Nephron (organoid): ENCODE measurements around the gene PPP1R12B.

ENCODE experiments used
- H3K27ac Mint-ChIP-seq, 3 experiments: 2 replicates each; pipeline ENCODE4 v1.8.0; 2020; ENCODE audit warnings: mixed read lengths in 3 of 3, mild to moderate bottlenecking in 2 of 3, moderate library complexity in 1 of 3
- H3K27me3 Mint-ChIP-seq: 2 replicates; pipeline ENCODE4 v1.8.0; 2021; ENCODE audit warnings: low read depth, mild to moderate bottlenecking, moderate library complexity, mixed read lengths
- H3K36me3 Mint-ChIP-seq: 2 replicates; pipeline ENCODE4 v1.8.0; 2020; ENCODE audit warnings: low read depth, mixed read lengths
- H3K4me1 Mint-ChIP-seq: 2 replicates; pipeline ENCODE4 v1.8.0; 2020; ENCODE audit warnings: mixed read lengths
- H3K4me3 Mint-ChIP-seq, 3 experiments: 2 replicates each; pipeline ENCODE4 v1.8.0; 2020; ENCODE audit warnings: mild to moderate bottlenecking in 3 of 3, mixed read lengths in 3 of 3, moderate library complexity in 2 of 3
- H3K9me3 Mint-ChIP-seq: 2 replicates; pipeline ENCODE4 v1.8.0; 2020; ENCODE audit warnings: mixed read lengths
- CTCF ChIP-seq, 3 experiments: fragments of 200-600 bp; sonication (generic); IDR thresholded peaks; one replicate each; pipeline ENCODE4 v1.5.0; 2021; ENCODE audit warnings: antibody characterized with exemption in 3 of 3; ENCODE audit not compliant: unreplicated experiment in 3 of 3

Gene PPP1R12B

GRCh38 chr1:202348509-202349205 lies at the start of gene PPP1R12B:
TSS of gene PPP1R12B (plus strand) at chr1:202348699. CDS start at chr1:202348852, 153 bp downstream.
- Mint-ChIP-seq H3K27me3 (no peaks in the 10 kb centered on the region), H3K4me1 (peaks cover 29% of the 10 kb centered on the region), H3K9me3 (no peaks in the 10 kb centered on the region)

GRCh38 chr1:202302166-202302565 lies 46.3 kb upstream of the PPP1R12B start:
- H3K27me3 Mint-ChIP-seq, result peaks cover 12% of the 10 kb centered on the region
- H3K27ac Mint-ChIP-seq, result no peak overlapping the region
- no peaks in the 10 kb centered on the region for H3K36me3 Mint-ChIP-seq
- no peaks in the 10 kb centered on the region for H3K9me3 Mint-ChIP-seq
- peaks cover 4% of the 10 kb centered on the region for H3K4me1 Mint-ChIP-seq
- no peak overlapping the region for H3K4me3 Mint-ChIP-seq
- no peak for TF ChIP-seq CTCF (IDR thresholded peaks at IDR 0.05; ENCODE audit: unreplicated experiment in 3 of 3)

More at GRCh38 chr1:202348509-202349205, at the start of gene PPP1R12B:
- peak within 1 kb of the TSS; percentile 89 to 97 (median 93) for H3K4me3 Mint-ChIP-seq
- no peaks in the 10 kb centered on the region for H3K36me3 Mint-ChIP-seq
- H3K27ac Mint-ChIP-seq, result peak within 1 kb of the TSS; percentile 57 to 92 (median 84)
- TF ChIP-seq CTCF (IDR thresholded peaks at IDR 0.05; ENCODE audit: unreplicated experiment in 3 of 3), result no peak

GRCh38 chr1:202304375-202304774 lies 44.1 kb upstream of the PPP1R12B start:
- TF ChIP-seq CTCF (IDR thresholded peaks at IDR 0.05; ENCODE audit: unreplicated experiment in 3 of 3), result no peak
- Mint-ChIP-seq H3K27ac (no peak overlapping the region), H3K27me3 (peaks cover 20% of the 10 kb centered on the region), H3K36me3 (no peaks in the 10 kb centered on the region), H3K4me1 (peaks cover 4% of the 10 kb centered on the region), H3K4me3 (no peak overlapping the region), H3K9me3 (no peaks in the 10 kb centered on the region)

GRCh38 chr1:202305168-202305567 lies 43.3 kb upstream of the PPP1R12B start:
- no peaks in the 10 kb centered on the region for H3K9me3 Mint-ChIP-seq
- H3K36me3 Mint-ChIP-seq, result no peaks in the 10 kb centered on the region
- H3K4me3 Mint-ChIP-seq, result no peak overlapping the region
- H3K27ac Mint-ChIP-seq, result no peak overlapping the region
- TF ChIP-seq CTCF (IDR thresholded peaks at IDR 0.05; ENCODE audit: unreplicated experiment in 3 of 3), result no peak
- H3K27me3 Mint-ChIP-seq, result peaks cover 25% of the 10 kb centered on the region
- peaks cover 9% of the 10 kb centered on the region for H3K4me1 Mint-ChIP-seq

GRCh38 chr1:202306535-202307345 lies 41.8 kb upstream of the PPP1R12B start:
- no peaks in the 10 kb centered on the region for H3K9me3 Mint-ChIP-seq
- peaks cover 25% of the 10 kb centered on the region for H3K27me3 Mint-ChIP-seq
- H3K4me1 Mint-ChIP-seq, result peaks cover 19% of the 10 kb centered on the region
- H3K4me3 Mint-ChIP-seq, result no peak overlapping the region
- no peak overlapping the region for H3K27ac Mint-ChIP-seq
- no peak for TF ChIP-seq CTCF (IDR thresholded peaks at IDR 0.05; ENCODE audit: unreplicated experiment in 3 of 3)
- H3K36me3 Mint-ChIP-seq, result no peaks in the 10 kb centered on the region
